Measurements from ENCODE around the gene ITGA1. TPM values are rescaled to one million over a fixed set of nuclear protein-coding genes. Genes with fewer than 3 reads are reported as not detected.

ITGA1 gene
- total RNA-seq, 1 donor from 2014 or later: 3.2 TPM

- no peak overlapping the region for H3K4me3 ChIP-seq (ENCODE audit: low read depth, low read length)
- DNase-seq (ENCODE audit: low read depth): no peak
- no peak for TF ChIP-seq CTCF (conservative IDR thresholded peaks at IDR 0.05; ENCODE audit: low read depth, low read length)
Measured at GRCh38 chr5:52771343-52772039, 16.2 kb upstream of the ITGA1 start.

DNA sequence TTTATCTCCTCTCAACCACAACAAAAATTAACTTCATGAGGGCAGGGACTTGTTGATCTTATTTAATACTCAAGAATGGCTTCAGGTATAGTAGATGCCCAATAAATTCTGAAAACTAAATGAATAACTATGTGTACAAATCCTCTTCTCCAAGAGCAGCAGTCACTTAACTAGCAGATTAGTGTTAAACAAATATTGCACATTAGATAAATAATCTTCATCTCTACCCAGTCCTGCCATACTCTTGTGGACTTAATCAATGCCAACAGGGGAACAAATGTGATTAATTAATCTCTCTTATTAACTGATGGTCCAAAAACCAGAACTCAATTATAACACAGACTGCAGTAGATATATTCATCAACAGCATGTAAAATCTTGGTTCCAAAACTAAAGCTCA lies 15.0 kb upstream of the ITGA1 start:
- H3K4me3 ChIP-seq (ENCODE audit: low read depth, low read length): no peak overlapping the region
- TF ChIP-seq CTCF (conservative IDR thresholded peaks at IDR 0.05; ENCODE audit: low read depth, low read length): no peak
- no peak for DNase-seq (ENCODE audit: low read depth)

- DNase-seq (ENCODE audit: low read depth): no peak
- no peak for TF ChIP-seq CTCF (conservative IDR thresholded peaks at IDR 0.05; ENCODE audit: low read depth, low read length)
- no peak overlapping the region for H3K4me3 ChIP-seq (ENCODE audit: low read depth, low read length)
Measured at GRCh38 chr5:52773342-52773741, 14.4 kb upstream of the ITGA1 start.

GRCh38 chr5:52774005-52774410 lies 13.7 kb upstream of the ITGA1 start:
- TF ChIP-seq CTCF (conservative IDR thresholded peaks at IDR 0.05; ENCODE audit: low read depth, low read length): no peak
- no peak for DNase-seq (ENCODE audit: low read depth)
- no peak overlapping the region for H3K4me3 ChIP-seq (ENCODE audit: low read depth, low read length)

- DNase-seq (ENCODE audit: low read depth): no peak
- TF ChIP-seq CTCF (conservative IDR thresholded peaks at IDR 0.05; ENCODE audit: low read depth, low read length): no peak
- H3K4me3 ChIP-seq (ENCODE audit: low read depth, low read length): no peak overlapping the region
Measured at GRCh38 chr5:52776116-52776515, 11.6 kb upstream of the ITGA1 start.

GRCh38 chr5:52777186-52777585 lies 10.5 kb upstream of the ITGA1 start:
- no peak overlapping the region for H3K4me3 ChIP-seq (ENCODE audit: low read depth, low read length)
- TF ChIP-seq CTCF (conservative IDR thresholded peaks at IDR 0.05; ENCODE audit: low read depth, low read length): no peak
- no peak for DNase-seq (ENCODE audit: low read depth)

DNA sequence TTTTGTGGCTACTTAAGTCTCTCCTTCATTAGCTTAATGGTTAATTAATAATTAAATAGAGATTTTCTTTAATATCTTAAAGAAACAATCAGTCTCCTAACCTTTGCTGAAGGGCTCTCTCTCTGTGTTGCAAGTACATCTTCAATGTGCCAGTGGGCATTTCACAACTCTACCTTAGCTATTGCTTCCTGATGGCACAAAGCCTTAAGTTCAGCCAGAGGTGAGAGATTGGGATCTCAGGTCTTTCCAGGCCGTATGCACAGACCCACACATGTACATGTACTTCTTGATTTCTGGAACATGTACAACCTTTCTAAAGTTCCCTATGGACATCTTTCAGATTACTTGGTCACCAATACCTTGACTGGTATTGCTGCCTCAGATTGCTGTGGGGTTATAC lies 8.9 kb upstream of the ITGA1 start:
- DNase-seq (ENCODE audit: low read depth): no peak
- no peak overlapping the region for H3K4me3 ChIP-seq (ENCODE audit: low read depth, low read length)
- TF ChIP-seq CTCF (conservative IDR thresholded peaks at IDR 0.05; ENCODE audit: low read depth, low read length): no peak

Data from epithelial cell of proximal tubule (primary cell).